Duodenal mucosa (tissue), 2 donors: ENCODE data around the gene FARS2.

Experiments
- H3K27ac ChIP-seq: one replicate; pipeline ENCODE4 v1.7.0; 2013; ENCODE audit warnings: low read depth, low read length
- H3K27me3 ChIP-seq, 2 donors: one replicate each; pipeline ENCODE4 v1.7.0; 2013; ENCODE audit warnings: low read length in 2 of 2, control low read depth in 1 of 2; ENCODE audit not compliant: insufficient read depth in 2 of 2, control insufficient read depth in 1 of 2
- H3K36me3 ChIP-seq, 2 donors: one replicate each; pipeline ENCODE4 v1.7.0; 2013; ENCODE audit warnings: low read length in 2 of 2, control low read depth in 1 of 2; ENCODE audit not compliant: insufficient read depth in 2 of 2, control insufficient read depth in 1 of 2
- H3K4me1 ChIP-seq, 2 donors: one replicate each; pipeline ENCODE4 v1.7.0; 2013; ENCODE audit warnings: low read length in 2 of 2, control low read depth in 1 of 2; ENCODE audit not compliant: insufficient read depth in 2 of 2, control insufficient read depth in 1 of 2
- H3K4me3 ChIP-seq, 2 donors: one replicate each; pipeline ENCODE4 v1.7.0; 2013; ENCODE audit warnings: low read length in 2 of 2, low read depth in 1 of 2
- H3K9ac ChIP-seq, 2 donors: one replicate each; pipeline ENCODE4 v1.7.0; 2013; ENCODE audit warnings: low read length in 2 of 2, low read depth in 1 of 2
- H3K9me3 ChIP-seq, 2 donors: one replicate each; pipeline ENCODE4 v1.7.0; 2013; ENCODE audit warnings: low read length in 2 of 2, control low read depth in 1 of 2; ENCODE audit not compliant: control insufficient read depth in 1 of 2

FARS2 gene

DNA sequence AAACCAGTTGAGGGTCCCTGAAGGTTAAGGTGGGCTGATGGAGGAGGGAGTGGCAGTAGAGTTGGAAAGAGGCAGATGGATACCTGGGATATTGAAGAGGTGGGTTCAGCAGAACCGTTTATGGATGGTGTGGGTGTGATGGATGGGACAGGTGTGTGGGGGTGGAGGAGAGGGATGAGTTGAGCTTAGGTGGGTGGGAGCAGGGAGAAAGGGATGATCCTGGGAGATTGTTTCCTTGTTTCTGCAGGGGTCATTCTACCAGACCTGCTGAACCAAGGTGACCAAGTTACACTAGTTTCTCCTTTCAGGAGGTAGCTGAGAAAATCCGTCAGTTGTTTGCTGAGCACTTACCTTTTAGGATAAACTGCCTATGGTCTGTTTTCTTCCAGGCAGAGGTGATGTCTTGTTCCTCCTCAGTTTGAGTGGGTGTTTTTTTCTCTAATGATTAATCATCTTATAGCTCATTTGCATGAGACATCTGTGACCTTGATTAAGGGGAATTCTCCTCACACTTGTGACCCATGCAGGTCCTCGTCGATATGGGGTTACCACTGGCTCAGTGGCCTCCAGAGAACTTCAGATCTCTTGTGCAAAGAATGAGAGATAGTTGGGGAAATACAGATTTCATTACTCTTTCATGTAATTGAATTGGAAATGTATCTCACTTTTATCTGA, 53.0 kb downstream of the FARS2 start:
- no peak overlapping the region for H3K27ac ChIP-seq
- no peaks in the 10 kb centered on the region for H3K36me3 ChIP-seq
- no peak overlapping the region for H3K9ac ChIP-seq
- H3K9me3 ChIP-seq: no peaks in the 10 kb centered on the region
- H3K4me3 ChIP-seq: no peak overlapping the region
- H3K27me3 ChIP-seq: no peaks in the 10 kb centered on the region
- peaks cover 0 to 3% of the 10 kb centered on the region in 2 donors for H3K4me1 ChIP-seq

DNA sequence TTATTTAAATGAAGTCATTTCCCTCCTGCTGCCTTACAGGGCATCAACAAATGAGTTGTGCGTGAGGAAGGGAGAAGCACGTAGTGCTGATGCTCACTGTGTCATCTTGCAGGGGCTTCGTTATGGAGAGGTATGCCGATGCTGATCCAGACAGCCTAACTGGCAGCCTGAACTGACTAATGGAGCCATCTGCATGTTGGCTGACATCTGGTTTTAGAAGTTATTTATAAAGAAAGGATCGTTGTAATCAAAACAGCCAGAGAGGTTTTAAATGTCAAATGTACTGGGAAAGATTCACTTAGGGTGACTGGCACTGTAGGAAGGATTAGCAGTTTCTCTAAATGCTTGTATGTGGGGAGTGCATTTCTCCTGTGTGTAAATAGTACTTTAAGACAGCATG, 54.6 kb downstream of the FARS2 start:
- Histone ChIP-seq H3K36me3 (no peaks in the 10 kb centered on the region), H3K4me3 (no peak overlapping the region), H3K9ac (no peak overlapping the region), H3K27me3 (no peaks in the 10 kb centered on the region), H3K27ac (no peak overlapping the region), H3K4me1 (peaks cover 0 to 3% of the 10 kb centered on the region in 2 donors), H3K9me3 (no peaks in the 10 kb centered on the region)

DNA sequence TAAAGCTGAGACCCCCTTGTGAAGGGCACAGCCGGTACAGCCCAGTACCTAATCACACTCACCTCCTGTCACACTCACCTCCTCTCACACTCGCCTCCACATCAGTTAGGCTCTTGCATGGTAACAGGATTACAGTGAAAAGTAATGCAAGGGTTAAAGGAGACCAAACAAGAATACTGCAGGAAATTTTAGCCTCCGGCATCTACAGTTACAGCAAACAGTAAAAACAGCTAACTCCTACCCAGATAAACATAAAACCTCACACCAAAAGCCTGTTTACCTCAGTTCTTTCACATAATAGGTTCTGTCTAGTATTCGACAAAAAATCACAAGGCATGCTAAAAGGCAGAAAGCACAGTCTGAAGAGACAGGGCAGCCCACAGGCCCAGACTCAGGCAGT, 55.6 kb downstream of the FARS2 start:
- Histone ChIP-seq H3K4me3 (no peak overlapping the region), H3K4me1 (peaks cover 0 to 3% of the 10 kb centered on the region in 2 donors), H3K9me3 (no peaks in the 10 kb centered on the region), H3K27ac (no peak overlapping the region), H3K27me3 (no peaks in the 10 kb centered on the region), H3K9ac (no peak overlapping the region), H3K36me3 (no peaks in the 10 kb centered on the region)

DNA sequence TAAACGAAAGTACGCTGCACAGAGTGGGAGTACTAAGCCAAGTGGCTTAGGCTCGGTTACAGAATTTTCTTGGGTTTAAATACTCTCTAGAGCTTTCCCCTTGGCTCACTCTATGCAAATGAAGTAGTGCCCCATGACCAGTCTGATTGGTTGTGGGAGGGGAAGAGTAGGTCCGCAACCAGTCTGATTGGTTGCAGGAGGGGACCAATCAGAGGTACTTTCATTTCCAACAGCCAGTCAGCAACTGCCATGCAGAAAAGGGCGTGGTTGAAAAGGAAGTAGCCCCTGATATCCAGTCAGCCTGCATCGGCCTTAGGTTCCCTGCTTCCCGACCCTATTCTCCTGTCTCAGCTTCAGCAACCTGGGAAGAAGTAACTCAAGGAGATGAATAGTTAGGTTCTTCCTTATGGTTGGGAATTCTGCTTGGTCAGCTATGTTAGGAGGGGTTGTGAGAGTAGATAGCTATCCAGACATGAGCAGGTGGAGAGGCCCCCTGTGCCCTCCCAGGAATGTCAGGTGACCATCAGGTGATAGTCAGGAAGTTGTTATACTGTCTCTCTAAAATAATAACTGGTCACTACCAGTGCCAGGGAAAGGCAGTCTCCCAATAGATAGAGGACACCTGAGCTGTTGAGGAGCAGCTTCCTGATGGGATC, 57.4 kb downstream of the FARS2 start:
- Histone ChIP-seq H3K4me3 (no peak overlapping the region), H3K9ac (no peak overlapping the region), H3K36me3 (no peaks in the 10 kb centered on the region), H3K4me1 (peaks cover 0 to 5% of the 10 kb centered on the region in 2 donors), H3K9me3 (peaks cover 0 to 2% of the 10 kb centered on the region in 2 donors), H3K27me3 (no peaks in the 10 kb centered on the region), H3K27ac (no peak overlapping the region)

DNA sequence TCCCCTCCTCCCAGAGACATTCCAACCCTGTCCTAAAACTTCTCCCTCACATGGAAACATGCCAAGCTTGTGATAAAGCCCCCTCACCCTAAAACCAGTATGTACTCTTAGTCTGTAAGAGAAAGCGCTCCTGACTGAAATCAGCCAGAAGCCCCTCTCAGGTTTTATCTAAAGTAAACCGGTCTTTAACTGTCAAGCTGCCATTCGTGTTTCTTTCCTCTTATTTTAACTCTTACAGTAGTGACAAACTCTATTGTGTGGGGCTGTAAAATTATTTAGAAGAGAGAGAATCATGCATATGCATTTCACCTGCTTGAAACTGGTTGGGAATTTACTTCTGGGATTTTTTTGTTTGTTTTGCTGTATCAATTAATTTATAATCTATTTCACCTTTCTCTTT, 62.7 kb downstream of the FARS2 start:
- Histone ChIP-seq H3K4me1 (peaks cover 0 to 5% of the 10 kb centered on the region in 2 donors), H3K36me3 (peaks cover 0 to 3% of the 10 kb centered on the region in 2 donors), H3K4me3 (no peak overlapping the region), H3K9me3 (peaks cover 0 to 3% of the 10 kb centered on the region in 2 donors), H3K9ac (no peak overlapping the region), H3K27ac (no peak overlapping the region), H3K27me3 (no peaks in the 10 kb centered on the region)

DNA sequence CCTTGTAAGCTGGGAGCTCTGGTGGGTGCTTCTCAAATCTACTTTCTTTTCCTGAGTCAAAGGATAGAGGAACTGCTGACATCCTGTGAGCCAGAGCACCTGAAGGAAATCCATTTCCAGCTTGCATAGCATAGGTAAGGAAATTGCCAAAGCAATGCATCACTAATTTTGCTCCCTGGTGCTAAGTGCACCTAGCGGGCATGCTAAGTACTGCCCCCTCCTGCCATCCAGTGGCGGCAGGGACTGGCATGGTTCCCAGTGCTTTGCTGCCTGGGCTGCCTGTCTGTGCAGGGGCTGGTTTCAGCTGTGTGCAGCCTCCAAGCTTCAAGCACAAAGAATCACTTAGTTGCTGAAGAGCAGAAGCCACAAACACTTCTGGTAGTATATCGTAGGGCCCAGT, 63.9 kb downstream of the FARS2 start:
- Histone ChIP-seq H3K4me3 (no peak overlapping the region), H3K9ac (no peak overlapping the region), H3K36me3 (peaks cover 0 to 3% of the 10 kb centered on the region in 2 donors), H3K9me3 (peaks cover 0 to 3% of the 10 kb centered on the region in 2 donors), H3K27ac (no peak overlapping the region), H3K4me1 (peaks cover 0 to 5% of the 10 kb centered on the region in 2 donors), H3K27me3 (no peaks in the 10 kb centered on the region)

DNA sequence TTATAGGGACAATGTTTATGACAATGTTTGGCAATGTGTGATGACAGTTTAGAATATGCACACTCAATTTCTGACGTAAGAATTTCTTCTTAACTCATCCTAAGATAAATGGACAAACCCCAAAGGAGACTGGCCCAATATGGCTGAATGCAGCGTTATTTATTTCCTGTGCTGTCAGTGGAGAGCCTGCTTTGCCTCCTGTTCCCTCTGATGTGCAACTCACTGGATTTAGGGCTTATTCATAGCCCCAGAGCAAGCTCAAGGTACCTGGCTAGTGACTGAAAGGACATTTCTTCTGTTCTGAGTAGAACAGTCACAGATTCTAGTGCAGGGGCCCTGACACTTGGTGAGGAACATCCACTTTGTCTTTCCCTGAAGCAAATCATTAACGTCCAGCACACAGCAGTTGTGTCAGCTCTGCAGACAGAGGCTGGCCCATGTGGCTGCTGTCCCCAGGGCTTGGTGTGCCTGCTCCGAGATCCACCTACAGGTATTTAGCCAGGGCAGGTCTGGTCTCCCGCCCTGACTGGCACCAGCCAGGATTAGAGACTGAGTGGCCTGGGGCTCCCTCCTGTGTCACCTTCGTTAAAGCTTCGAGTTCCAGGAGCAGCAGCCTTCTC, 64.8 kb downstream of the FARS2 start:
- H3K9ac ChIP-seq: no peak overlapping the region
- peaks cover 0 to 3% of the 10 kb centered on the region in 2 donors for H3K36me3 ChIP-seq
- no peaks in the 10 kb centered on the region for H3K27me3 ChIP-seq
- no peak overlapping the region for H3K4me3 ChIP-seq
- H3K4me1 ChIP-seq: peaks cover 0 to 5% of the 10 kb centered on the region in 2 donors
- H3K27ac ChIP-seq: no peak overlapping the region
- H3K9me3 ChIP-seq: peaks cover 0 to 3% of the 10 kb centered on the region in 2 donors

DNA sequence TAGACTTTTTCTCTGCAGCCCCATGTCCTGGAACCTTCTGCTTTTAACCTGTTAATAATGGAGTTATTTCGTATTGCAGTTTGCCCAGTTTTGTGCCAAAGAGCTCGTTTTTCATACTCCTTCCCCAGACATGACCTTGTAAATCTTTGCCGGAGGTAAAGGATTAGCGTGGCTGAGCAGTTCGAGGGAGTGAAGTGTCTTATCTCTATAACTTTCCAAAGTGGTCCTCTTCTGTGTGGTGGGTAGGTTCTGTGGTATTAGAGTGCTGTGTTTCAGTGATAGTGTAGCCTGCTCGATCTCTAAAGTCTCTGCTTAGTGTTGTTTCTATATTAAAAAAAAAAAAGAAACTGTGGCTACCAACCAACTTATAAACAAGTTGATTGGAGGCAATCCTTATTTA, 67.5 kb downstream of the FARS2 start:
- H3K27me3 ChIP-seq: no peaks in the 10 kb centered on the region
- no peaks in the 10 kb centered on the region for H3K4me1 ChIP-seq
- no peak overlapping the region for H3K9ac ChIP-seq
- no peak overlapping the region for H3K27ac ChIP-seq
- H3K4me3 ChIP-seq: no peak overlapping the region
- peaks cover 0 to 3% of the 10 kb centered on the region in 2 donors for H3K36me3 ChIP-seq
- H3K9me3 ChIP-seq: peaks cover 0 to under 1% of the 10 kb centered on the region in 2 donors

DNA sequence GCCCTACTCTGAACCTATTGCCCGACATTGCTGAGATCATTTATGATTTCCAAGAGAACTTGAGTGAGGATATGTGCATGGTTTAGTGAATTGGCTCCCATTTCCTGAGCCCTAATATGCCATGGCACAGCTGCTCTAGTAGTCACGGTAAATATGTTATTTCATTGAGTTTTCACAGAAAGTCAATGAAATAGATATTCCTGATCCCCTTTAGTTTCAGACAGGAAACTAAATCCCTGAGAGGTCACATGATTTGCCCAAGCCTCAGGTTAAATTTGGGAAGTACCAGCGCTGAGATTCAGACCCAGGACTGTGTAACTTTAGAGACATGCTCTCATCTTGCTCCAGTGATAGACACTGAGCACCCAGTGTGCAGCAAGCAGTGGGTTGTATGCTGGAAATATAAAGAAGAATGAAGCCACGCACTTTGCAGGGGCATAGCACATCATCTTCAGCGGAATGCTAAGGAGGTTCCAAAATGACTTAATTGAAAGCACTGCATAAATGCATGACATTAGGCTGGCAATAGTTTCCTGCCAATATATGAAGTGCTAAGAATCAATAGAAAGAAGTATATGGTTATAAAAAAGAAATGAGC, 70.6 kb downstream of the FARS2 start:
- H3K36me3 ChIP-seq: no peaks in the 10 kb centered on the region

DNA sequence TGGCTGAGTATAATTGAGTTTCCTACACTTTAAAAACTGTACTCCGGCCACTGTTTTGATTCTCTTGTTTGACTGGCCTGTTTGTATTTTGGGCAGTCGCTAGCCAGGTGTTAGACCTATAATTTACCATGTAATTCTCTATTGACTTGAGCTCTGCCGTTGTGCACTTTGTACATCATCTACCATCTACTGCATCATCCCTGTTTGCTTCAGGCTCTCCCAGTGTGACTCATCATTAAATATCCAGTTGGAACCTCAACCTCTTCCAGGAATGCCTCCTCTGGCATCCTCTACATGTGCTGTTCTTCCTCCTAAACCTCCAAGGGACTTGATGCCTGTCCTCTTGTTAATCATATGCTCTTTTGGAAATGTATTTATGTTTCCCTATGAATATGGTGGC, 72.3 kb downstream of the FARS2 start:
- Histone ChIP-seq H3K9ac (no peak overlapping the region), H3K4me3 (no peak overlapping the region), H3K36me3 (no peaks in the 10 kb centered on the region), H3K4me1 (no peaks in the 10 kb centered on the region), H3K27me3 (no peaks in the 10 kb centered on the region), H3K9me3 (no peaks in the 10 kb centered on the region), H3K27ac (no peak overlapping the region)

More for the DNA sequence above, 70.6 kb downstream of the FARS2 start:
- Histone ChIP-seq H3K9me3 (no peaks in the 10 kb centered on the region), H3K4me3 (no peak overlapping the region), H3K4me1 (no peaks in the 10 kb centered on the region), H3K27me3 (no peaks in the 10 kb centered on the region), H3K9ac (no peak overlapping the region), H3K27ac (no peak overlapping the region)
